ENCODE measurements around the gene MBP.
"Not testable (repeated sequence)": the region's sequence is repeated elsewhere in the genome, so short reads cannot be mapped to it uniquely, and the experiment has no call there.

The MBP gene

GRCh38 chr18:77022556-77022955, 110.0 kb downstream of the MBP start:
- DNase-seq (ENCODE audit: low spot score) = no peak

DNA sequence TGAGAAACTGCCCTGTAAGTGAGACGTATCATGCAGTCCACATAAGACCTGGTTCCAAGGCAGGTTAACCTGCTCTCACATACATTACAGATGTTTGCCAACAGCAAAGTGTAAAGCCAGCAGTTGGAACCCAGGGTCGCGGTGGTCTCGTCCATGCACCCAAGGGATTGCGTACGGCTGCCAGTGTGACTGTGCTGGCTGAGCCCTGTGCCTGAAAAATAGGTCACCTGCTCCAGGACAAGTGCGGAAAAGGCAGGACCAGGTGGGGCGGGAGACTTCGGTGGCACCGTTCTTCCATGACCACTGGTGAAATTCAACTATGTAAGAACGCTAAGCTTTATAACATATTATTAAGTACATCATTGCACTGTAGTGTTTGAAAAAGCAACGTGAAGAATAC, 110.5 kb downstream of the MBP start:
- no peak for DNase-seq (ENCODE audit: low spot score)

- DNase-seq (ENCODE audit: low spot score) = not testable (repeated sequence)
Measured at GRCh38 chr18:77021478-77021877, 111.1 kb downstream of the MBP start.

DNA sequence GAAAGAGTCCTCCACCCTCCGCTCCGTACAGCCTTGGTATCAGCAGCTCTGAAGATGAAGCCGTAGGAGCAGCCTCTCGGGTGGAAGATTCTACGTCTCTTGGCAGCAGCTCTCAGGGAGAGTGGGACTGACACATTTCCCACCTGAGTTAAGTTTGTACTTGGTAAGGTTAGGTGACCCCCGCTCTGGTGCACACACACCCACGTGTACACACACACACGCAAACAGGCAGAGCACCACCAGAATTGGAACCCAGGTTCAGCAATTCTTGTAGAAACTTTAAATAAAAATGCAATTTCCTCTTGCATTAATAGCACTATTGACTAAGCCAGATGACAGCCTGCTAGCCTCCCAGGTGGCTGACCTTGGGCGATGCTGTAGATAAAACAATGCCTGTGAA, 111.5 kb downstream of the MBP start:
- DNase-seq (ENCODE audit: low spot score) = no peak

GRCh38 chr18:77020561-77020960, 112.0 kb downstream of the MBP start:
- no peak for DNase-seq (ENCODE audit: low spot score)

DNA sequence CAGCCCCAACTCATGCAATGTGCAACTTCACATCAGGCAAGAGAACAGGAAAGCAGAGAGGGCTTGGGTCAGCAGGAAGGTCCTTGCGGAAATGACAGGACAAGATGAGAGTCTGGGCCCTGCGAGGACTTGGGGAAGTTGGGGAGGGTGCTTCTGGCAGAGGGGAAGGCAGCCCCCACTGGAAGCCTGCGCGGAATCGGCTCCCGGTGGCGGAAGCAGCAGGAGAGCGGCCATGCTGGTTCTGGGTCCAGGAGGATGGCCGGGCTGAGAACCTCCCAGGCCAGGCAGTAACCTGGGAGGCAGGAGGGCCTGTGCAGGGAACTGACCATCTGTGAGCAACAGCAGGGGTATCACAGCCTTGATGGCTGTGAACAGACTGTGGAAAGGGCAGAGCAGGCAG, 112.9 kb downstream of the MBP start:
- no peak for DNase-seq (ENCODE audit: low spot score)

GRCh38 chr18:77018650-77019049, 113.9 kb downstream of the MBP start:
- not testable (repeated sequence) for DNase-seq (ENCODE audit: low spot score)

GRCh38 chr18:77017355-77017754, 115.2 kb downstream of the MBP start:
- no peak for DNase-seq (ENCODE audit: low spot score)

DNA sequence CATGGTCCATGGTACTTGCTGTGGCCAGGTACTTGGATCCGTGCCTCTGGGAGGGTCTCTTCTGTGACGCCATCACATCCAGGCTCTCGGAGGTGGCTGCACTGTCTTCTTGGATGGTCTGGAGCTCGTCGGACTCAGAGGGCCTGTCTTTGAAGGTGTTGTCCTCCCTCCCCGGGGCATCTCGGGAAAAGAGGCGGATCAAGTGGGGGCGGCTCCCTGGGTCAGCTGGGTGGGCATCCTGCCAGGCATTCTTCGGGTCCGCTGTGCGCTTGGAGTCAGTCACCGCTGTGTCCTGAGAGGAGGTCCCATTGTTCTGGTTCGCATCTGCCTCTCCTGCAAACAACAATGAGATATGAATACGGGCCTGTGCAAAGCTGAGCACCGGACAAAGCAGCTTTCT, 115.6 kb downstream of the MBP start:
- DNase-seq (ENCODE audit: low spot score) = no peak

- DNase-seq (ENCODE audit: low spot score) = no peak
Measured at GRCh38 chr18:77015771-77016710, 116.5 kb downstream of the MBP start.

- no peak for DNase-seq (ENCODE audit: low spot score)
Measured at GRCh38 chr18:77015169-77015568, 117.4 kb downstream of the MBP start.

GRCh38 chr18:77014538-77014937, 118.0 kb downstream of the MBP start:
- no peak for DNase-seq (ENCODE audit: low spot score)

GRCh38 chr18:77013811-77014521, 118.6 kb downstream of the MBP start:
- no peak for DNase-seq (ENCODE audit: low spot score)

DNA sequence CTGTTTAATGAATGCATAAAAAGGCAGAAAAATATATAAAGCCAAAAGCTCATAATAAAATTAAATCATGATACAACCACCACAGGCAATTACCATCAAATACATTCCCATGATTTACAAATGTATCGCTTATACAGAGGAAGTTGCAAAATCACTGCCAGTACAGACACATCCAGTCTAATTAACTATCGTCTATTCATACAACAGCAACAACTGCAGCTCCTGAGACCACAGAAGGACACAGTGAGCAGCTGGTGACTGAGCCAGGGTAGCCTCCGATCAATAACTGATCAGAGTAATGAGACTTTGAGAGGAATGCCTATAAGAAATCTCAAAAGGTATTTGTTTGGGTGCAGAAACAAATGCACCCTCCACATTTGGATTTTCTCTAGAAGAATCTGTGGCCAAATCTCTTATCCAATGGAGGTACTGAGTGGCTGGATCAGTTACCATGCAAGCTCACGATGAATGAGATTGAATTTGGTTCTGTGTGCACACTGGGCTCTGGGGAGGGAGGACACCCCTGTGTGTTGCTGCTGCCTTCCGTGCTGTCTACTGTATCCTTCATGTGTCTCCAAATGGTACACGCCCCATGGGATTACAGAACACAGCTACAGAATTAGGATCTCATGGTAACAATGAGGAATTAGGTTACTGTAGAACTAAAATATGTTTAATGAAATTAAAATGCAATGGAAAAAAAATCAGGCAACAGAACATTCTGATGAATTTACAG, 119.6 kb downstream of the MBP start:
- DNase-seq (ENCODE audit: low spot score) = no peak

- DNase-seq (ENCODE audit: low spot score) = no peak
Measured at GRCh38 chr18:77012120-77012519, 120.5 kb downstream of the MBP start.

- no peak for DNase-seq (ENCODE audit: low spot score)
Measured at GRCh38 chr18:77009675-77010074, 122.9 kb downstream of the MBP start.

DNA sequence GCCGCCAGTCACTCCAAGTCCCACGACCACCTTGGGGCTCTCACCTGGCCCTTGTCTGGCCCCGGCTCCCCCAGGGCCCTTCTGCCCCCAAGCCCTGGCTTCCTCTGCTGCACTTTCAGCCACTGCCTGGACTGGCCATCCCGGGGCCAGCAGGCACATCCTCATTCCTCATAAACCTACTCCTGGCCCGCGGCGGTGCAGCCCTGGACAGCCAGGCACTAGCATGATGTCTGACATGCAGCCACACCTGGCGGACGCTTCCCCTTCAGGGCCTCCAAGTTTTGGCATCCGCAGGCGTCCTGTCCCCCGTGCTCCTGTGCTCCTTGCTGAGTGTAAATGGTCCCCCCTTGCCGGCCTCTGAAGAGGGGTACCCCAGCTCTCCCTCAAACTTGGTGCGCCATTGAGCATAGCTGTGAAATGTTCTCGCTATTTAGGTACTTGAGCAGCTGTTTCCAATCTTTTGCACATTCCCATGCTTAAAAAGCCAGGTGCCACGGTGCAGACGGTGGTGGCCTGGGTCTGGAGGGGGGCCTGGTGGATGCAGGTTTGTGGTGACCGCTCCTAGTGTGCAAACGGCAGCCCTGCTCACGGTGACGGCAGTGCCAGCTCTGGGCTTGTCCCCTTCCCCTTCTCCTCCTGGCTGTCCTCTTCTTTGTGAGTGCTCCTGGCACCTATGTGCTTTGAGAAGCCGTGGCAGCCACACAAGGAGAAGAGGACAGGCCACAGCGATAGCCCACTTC, 123.8 kb downstream of the MBP start:
- DNase-seq (ENCODE audit: low spot score) = no peak

- DNase-seq (ENCODE audit: low spot score) = no peak
Measured at GRCh38 chr18:77008006-77008405, 124.6 kb downstream of the MBP start.

- DNase-seq (ENCODE audit: low spot score) = no peak
Measured at GRCh38 chr18:77007251-77007650, 125.3 kb downstream of the MBP start.

- DNase-seq (ENCODE audit: low spot score) = no peak
Measured at GRCh38 chr18:77006305-77007175, 126.0 kb downstream of the MBP start.

DNA sequence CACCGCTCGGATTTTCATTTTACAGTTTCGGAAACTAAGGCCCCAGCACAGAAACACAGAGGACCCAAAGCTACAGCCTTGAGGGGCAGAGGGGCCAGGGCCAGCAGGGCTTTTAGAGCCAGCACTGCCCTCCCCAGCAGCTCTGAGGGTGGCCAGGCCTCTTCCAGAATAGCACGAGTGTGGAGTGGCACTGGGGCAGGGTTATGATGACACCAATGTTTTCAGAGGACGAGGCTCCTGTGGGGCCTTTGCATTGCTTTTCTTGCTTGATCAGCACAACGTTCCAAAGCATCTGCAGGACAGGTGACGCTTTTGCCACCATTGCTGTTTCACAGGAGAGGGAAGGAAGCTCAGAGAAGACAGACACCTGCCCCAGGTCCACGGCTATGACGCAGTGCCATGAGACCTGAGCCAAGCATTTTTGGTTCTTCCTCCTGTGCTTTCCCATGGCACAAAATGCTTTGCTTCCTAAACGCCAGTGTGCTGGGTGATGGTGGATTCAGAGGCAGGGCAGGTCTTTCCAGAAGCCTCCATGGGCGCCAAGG, 126.9 kb downstream of the MBP start:
- DNase-seq (ENCODE audit: low spot score) = no peak
